ENCODE results near the gene EZR.
A peak's percentile ranks its signal among the peaks of the same experiment; 100 is the strongest.

The EZR gene

DNA sequence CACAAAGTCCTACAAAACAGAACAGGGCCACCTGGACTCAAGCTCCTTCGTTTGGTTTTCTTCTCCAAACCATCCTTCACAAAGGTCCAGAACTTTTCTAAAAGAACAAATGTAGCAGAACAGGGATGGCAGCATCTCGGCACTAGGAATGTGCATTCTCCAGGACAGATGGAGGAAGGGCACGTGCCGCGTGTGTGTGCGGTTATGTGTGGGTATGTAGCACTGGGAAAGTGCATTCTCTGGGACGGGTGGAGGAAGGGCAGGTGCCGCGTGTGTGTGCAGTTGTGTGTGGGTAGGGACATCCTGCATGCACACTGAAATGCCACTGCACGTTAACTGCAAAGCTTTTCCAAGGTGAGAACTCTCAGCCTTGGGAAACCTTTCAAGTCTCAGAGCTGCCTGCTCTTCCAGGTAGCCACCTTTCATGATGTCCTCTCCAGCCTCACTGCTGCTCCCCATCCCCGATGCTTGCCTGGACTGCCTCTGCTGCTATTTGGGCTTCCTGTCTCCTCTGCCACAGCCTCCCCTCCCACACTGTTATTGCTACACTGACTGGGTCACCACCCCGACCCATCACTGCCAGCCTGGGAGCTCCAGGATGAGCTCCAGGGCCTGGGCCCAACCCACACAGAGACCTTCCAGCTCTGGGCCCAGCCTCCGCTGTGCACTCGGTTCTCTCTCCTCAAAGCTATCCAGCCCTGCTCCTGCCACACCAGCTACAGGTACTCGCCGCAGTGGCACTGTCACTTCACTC is 47.6 kb downstream of the EZR start:
- TF ChIP-seq POLR2A (IDR thresholded peaks at IDR 0.05; ENCODE audit: low read depth, low read length): 0 out of 2 replicates have a peak, but pooled peaks have one; percentile 0
- no peak for TF ChIP-seq PAX5 (IDR thresholded peaks at IDR 0.05; ENCODE audit: insufficient read depth, low read length, severe bottlenecking)
- no peak for DNase-seq (ENCODE audit: insufficient read length, low spot score)
- no peak for FAIRE-seq

DNA sequence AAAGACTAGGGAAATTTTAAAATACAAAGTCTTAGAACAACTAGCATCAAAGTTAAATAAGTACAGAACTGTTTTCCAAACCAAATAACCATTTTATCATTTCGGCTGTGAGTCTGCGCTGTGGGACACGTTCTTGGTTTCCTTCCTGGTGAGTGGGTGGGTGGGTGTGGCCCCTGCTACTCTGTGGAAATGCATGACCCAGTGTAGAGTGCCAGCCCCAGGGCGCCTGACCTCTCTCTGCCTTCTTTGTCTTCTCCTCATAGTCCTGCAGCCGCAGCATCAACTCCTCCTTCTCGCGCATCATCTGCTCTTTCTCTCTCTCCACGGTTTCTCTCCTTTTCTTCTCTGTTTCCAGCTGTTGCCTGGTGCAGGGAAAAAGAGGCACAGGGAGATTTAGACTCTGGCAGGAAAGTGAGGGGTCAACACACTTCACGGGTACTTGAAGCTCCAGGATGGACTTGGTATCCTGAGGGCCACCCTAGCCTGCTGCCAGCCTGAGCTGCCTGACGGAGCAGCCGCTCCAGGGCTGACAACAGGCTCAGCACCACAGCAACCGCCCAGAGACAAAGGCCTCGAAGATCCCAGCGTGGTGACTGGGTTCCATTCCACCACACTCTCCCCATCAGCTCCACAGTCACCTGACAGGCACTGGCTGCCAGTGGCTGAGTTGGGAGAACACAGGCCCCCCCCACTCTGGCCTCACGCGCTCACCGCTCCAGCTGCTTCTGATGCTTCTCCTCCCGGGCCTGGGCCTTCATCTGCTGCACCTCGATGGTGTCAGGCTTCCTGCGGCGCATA is 48.4 kb downstream of the EZR start:
- DNase-seq (ENCODE audit: insufficient read length, low spot score) (no peak), FAIRE-seq (no peak)
- TF ChIP-seq SPI1 (IDR thresholded peaks at IDR 0.05; ENCODE audit: low read depth, low read length) (no peak), TAF1 (IDR thresholded peaks at IDR 0.05; ENCODE audit: low read depth, low read length) (no peak), POLR2A (IDR thresholded peaks at IDR 0.05; ENCODE audit: low read depth, low read length) (no peak), POLR2AphosphoS5 (IDR thresholded peaks at IDR 0.05; ENCODE audit: low read depth, low read length) (no peak; the same call in 1 of the 2 replicates), PAX5 (IDR thresholded peaks at IDR 0.05; ENCODE audit: insufficient read depth, low read length, severe bottlenecking) (no peak), POU2F2 (IDR thresholded peaks at IDR 0.05; ENCODE audit: low read depth, low read length) (no peak)

DNA sequence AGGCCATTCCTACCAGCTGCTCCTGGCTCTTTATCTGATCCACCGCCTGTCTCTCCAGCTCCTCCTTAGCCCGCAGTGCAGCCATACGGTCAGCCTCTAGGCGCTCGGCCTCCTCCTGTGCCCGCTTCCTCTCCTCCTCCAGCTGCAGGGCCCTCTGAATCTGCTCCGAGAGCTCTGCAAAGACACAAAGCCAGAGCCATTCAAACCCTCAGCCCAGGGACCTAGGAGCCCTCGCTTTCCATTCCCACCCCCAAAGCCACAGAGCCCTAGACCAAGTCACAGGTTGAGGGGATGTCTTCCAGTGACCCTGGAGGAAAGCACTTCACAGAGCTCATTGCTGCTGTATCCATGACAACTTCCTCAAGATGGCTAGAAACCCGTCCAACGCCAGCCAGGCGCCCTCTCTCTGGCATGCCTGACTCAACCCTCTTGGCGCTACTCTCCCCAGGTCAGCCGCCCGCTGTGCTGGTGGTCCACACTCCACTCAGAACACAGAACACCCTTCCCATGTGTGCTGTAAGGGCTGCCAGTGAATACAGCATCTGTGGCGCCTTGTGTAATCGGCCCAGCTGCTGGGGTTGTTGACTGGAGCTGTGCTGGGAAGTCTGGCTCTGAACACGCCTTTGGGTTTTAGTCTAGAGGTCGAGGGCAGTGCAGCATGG is 49.3 kb downstream of the EZR start:
- FAIRE-seq (no peak), DNase-seq (ENCODE audit: insufficient read length, low spot score) (no peak)
- TF ChIP-seq POU2F2 (IDR thresholded peaks at IDR 0.05; ENCODE audit: low read depth, low read length): no peak
- no peak for TF ChIP-seq PAX5 (IDR thresholded peaks at IDR 0.05; ENCODE audit: insufficient read depth, low read length, severe bottlenecking)
- TF ChIP-seq TAF1 (IDR thresholded peaks at IDR 0.05; ENCODE audit: low read depth, low read length): no peak
- TF ChIP-seq POLR2AphosphoS5 (IDR thresholded peaks at IDR 0.05; ENCODE audit: low read depth, low read length): no peak
- TF ChIP-seq POLR2A (IDR thresholded peaks at IDR 0.05; ENCODE audit: low read depth, low read length): no peak
- TF ChIP-seq SPI1 (IDR thresholded peaks at IDR 0.05; ENCODE audit: low read depth, low read length): no peak

DNA sequence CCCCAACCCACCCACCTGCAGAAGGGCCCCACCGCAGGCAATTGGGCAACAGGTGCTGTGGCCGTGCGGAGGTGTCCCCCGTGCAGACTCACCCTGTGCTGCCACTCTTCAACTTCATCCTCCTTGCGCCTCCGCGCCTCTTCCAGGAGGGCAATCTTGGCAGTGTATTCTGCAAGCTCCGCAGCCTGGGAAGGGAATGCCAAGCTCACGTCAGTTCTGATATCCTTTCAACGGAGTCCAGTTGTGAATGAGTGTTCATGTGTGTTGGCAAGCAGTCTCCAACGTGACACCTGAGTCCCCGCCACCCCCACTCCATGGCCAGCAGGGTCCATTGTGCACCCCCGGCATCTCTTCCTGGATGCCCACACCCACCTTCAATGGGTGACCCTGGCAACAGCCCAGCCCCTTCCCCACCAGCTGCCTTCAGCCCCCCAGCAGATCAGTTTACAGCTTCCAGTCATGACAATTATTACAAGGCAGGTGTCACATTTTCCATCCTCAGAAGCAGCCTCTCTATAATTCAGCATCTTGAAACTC is 49.9 kb downstream of the EZR start:
- TF ChIP-seq POU2F2 (IDR thresholded peaks at IDR 0.05; ENCODE audit: low read depth, low read length) (no peak), POLR2AphosphoS5 (IDR thresholded peaks at IDR 0.05; ENCODE audit: low read depth, low read length) (peak; percentile 62; the same call in 1 of the 2 replicates), SPI1 (IDR thresholded peaks at IDR 0.05; ENCODE audit: low read depth, low read length) (no peak), PAX5 (IDR thresholded peaks at IDR 0.05; ENCODE audit: insufficient read depth, low read length, severe bottlenecking) (no peak)
- DNase-seq (ENCODE audit: insufficient read length, low spot score) (no peak), FAIRE-seq (no peak)

DNA sequence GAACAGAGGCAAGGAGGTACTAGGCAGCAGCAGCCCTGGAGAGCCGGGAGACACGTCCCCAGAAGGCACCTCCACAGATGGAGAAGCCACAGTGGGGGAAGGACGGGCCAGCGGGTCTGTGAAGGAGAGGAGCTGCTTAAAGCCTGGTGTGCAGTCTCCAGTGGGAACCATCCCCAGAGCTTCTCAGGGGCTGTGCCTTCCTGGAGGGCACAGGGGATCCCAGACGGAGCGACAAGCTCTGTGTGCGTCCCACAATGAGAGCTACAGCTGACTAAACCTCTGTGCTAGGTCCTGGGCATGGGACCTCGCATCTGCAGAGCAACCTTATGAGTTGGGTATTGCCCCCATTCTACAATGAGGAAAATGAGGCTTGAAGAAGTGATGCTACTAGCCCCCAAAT is 50.7 kb downstream of the EZR start:
- TF ChIP-seq POLR2A (IDR thresholded peaks at IDR 0.05; ENCODE audit: low read depth, low read length) (no peak; the same call in 1 of the 2 replicates), SPI1 (IDR thresholded peaks at IDR 0.05; ENCODE audit: low read depth, low read length) (no peak), PAX5 (IDR thresholded peaks at IDR 0.05; ENCODE audit: insufficient read depth, low read length, severe bottlenecking) (no peak), TAF1 (IDR thresholded peaks at IDR 0.05; ENCODE audit: low read depth, low read length) (no peak), POU2F2 (IDR thresholded peaks at IDR 0.05; ENCODE audit: low read depth, low read length) (no peak), POLR2AphosphoS5 (IDR thresholded peaks at IDR 0.05; ENCODE audit: low read depth, low read length) (no peak; the same call in 1 of the 2 replicates)
- no peak for FAIRE-seq

DNA sequence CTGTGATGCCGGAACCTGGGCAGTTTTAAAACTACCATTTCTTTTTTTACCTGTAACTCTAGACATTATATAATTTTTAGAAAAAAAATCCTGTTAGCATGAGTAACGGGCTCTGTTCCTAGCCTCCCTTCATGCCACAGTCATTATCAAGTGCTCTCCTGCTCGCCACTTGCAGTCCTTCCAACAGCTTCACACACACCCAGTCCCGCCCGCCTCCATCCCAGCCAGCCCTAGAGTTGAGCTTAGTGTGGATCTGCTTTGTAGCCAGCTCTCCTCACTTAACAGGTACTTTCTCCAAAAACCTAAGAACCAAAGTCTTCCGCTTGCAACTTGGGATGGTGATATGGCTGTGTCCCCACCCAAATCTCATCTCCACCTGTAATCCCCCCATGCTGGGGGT is 51.5 kb downstream of the EZR start:
- TF ChIP-seq POLR2A (IDR thresholded peaks at IDR 0.05; ENCODE audit: low read depth, low read length): no peak; the same call in 1 of the 2 replicates
- no peak for TF ChIP-seq TAF1 (IDR thresholded peaks at IDR 0.05; ENCODE audit: low read depth, low read length)
- DNase-seq (ENCODE audit: insufficient read length, low spot score): no peak
- FAIRE-seq: no peak

More for the DNA sequence above, 50.7 kb downstream of the EZR start:
- no peak for DNase-seq (ENCODE audit: insufficient read length, low spot score)

- TF ChIP-seq POLR2A (IDR thresholded peaks at IDR 0.05; ENCODE audit: low read depth, low read length): peak; percentile 13; the same call in 1 of the 2 replicates
- peak; percentile 78 for TF ChIP-seq POLR2AphosphoS5 (IDR thresholded peaks at IDR 0.05; ENCODE audit: low read depth, low read length)
- TF ChIP-seq SPI1 (IDR thresholded peaks at IDR 0.05; ENCODE audit: low read depth, low read length): no peak
- DNase-seq (ENCODE audit: insufficient read length, low spot score): no peak
- FAIRE-seq: no peak
Measured at GRCh38 chr6:158766621-158767455, 52.3 kb downstream of the EZR start.

GRCh38 chr6:158765499-158766068 is 53.6 kb downstream of the EZR start:
- DNase-seq (ENCODE audit: insufficient read length, low spot score): no peak
- TF ChIP-seq POLR2AphosphoS5 (IDR thresholded peaks at IDR 0.05; ENCODE audit: low read depth, low read length): no peak; the same call in 1 of the 2 replicates
- no peak for TF ChIP-seq SPI1 (IDR thresholded peaks at IDR 0.05; ENCODE audit: low read depth, low read length)
- no peak for TF ChIP-seq TAF1 (IDR thresholded peaks at IDR 0.05; ENCODE audit: low read depth, low read length)
- FAIRE-seq: no peak

GRCh38 chr6:158764926-158765325 is 54.2 kb downstream of the EZR start:
- FAIRE-seq: no peak
- TF ChIP-seq POLR2A (IDR thresholded peaks at IDR 0.05; ENCODE audit: low read depth, low read length) (no peak), PAX5 (IDR thresholded peaks at IDR 0.05; ENCODE audit: insufficient read depth, low read length, severe bottlenecking) (no peak), SPI1 (IDR thresholded peaks at IDR 0.05; ENCODE audit: low read depth, low read length) (no peak), POLR2AphosphoS5 (IDR thresholded peaks at IDR 0.05; ENCODE audit: low read depth, low read length) (no peak; the same call in 1 of the 2 replicates), POU2F2 (IDR thresholded peaks at IDR 0.05; ENCODE audit: low read depth, low read length) (no peak), TAF1 (IDR thresholded peaks at IDR 0.05; ENCODE audit: low read depth, low read length) (no peak)
- no peak for DNase-seq (ENCODE audit: insufficient read length, low spot score)
